GM18505 (cell line): ENCODE data around the gene FMN2.

Experiments
- ATAC-seq: cut with Tn5 transposase; IDR thresholded peaks from one replicate; pipeline ENCODE4 v1.9.1; 2021; ENCODE audit not compliant: unreplicated experiment
- POLR2A ChIP-seq: IDR thresholded peaks from 4 replicates; pipeline ENCODE4 v1.6.1; 2011; ENCODE audit warnings: borderline replicate concordance; ENCODE audit not compliant: insufficient read depth, insufficient read length; ENCODE audit errors: extremely low read depth

FMN2 gene

GRCh38 chr1:240128366-240128765, 36.7 kb downstream of the FMN2 start:
- ATAC-seq = no peak
- no peak for TF ChIP-seq POLR2A

GRCh38 chr1:240134113-240134512, 42.4 kb downstream of the FMN2 start:
- no peak for TF ChIP-seq POLR2A
- ATAC-seq = no peak

GRCh38 chr1:240134596-240134995, 42.9 kb downstream of the FMN2 start:
- no peak for ATAC-seq
- TF ChIP-seq POLR2A = no peak

DNA sequence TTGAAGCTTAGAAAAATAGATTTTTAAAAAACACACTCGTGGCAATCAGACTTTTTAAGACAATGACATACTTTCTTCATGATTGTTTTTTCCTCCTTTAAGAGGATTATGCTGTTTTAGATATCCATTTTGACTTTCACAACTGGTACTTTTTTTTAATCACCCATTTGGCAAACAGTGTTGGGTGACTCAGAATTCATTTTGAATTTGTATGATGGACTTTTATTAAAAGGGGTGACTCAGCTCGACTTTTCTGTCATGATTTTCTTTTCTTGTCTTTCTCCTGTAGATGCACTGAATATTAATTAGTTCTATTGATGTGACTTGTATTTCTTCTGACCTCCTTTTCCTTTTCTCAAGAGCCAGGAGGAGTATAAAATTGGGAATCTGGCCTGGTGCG, 44.7 kb downstream of the FMN2 start:
- no peak for TF ChIP-seq POLR2A
- ATAC-seq = no peak

DNA sequence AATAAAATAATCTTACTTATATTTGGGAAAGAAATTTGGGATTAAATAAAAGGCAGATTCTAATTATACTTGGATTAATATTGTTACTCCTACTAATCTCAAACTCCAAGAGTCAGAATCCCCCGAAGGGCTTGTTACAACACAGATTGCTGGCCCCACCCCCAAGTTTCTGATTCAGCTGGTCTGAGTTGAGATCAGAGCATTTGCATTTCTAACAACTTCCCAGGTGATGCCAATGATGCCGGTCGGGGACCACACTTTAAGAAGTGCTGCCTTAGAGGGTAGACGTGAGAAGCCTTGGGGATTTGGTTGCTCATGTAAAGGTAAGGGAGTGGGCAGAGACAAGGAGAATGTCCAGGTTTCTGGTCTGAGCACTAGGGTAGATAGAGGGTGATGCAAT, 47.2 kb downstream of the FMN2 start:
- no peak for ATAC-seq

GRCh38 chr1:240139511-240139910, 47.8 kb downstream of the FMN2 start:
- TF ChIP-seq POLR2A = no peak
- no peak for ATAC-seq

More for the DNA sequence above, 47.2 kb downstream of the FMN2 start:
- no peak for TF ChIP-seq POLR2A

DNA sequence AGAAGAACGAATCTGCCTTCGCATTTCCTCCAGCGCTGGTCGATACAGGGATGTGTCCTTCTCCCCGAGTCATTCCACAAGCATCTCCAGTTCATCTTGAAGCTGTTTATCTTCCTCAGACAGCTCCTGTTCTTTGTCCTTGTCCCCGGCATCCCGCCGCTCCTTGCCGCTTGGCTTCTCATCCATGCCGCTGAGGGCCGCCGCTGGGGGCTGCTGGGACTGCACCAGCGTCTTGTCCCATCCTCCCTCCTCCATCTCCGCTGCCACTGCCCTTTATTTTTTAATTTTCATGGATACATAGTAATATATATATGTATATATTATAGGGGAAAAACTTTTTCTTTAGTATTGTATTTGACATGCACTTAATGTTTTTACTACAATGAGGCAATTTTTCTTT, 53.4 kb downstream of the FMN2 start:
- ATAC-seq = no peak
- no peak for TF ChIP-seq POLR2A

- TF ChIP-seq POLR2A = no peak
- no peak for ATAC-seq
Measured at GRCh38 chr1:240148333-240148732, 56.6 kb downstream of the FMN2 start.

- no peak for TF ChIP-seq POLR2A
- no peak for ATAC-seq
Measured at GRCh38 chr1:240149484-240150094, 57.9 kb downstream of the FMN2 start.

- ATAC-seq = no peak
- no peak for TF ChIP-seq POLR2A
Measured at GRCh38 chr1:240151136-240151735, 59.6 kb downstream of the FMN2 start.

- TF ChIP-seq POLR2A = no peak
- no peak for ATAC-seq
Measured at GRCh38 chr1:240152611-240153297, 61.1 kb downstream of the FMN2 start.

DNA sequence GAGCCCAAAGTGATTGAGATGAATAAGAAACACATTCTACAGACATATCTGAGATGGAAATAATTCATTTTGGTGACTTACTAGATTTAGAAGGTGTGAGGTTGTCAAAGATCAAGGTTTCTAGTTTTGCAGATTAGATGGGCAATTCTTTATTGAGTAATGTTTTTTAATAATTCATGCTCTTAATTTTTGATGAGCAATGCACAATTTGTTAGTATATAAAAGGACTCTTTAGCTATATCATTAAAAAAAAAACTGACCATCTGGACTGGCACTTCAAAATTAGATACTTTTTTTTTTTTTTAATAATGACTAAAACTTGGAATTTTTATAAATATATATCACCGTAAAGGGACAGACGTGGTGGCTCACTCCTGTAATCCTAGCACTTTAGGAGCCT, 63.9 kb downstream of the FMN2 start:
- no peak for TF ChIP-seq POLR2A
- ATAC-seq = no peak

DNA sequence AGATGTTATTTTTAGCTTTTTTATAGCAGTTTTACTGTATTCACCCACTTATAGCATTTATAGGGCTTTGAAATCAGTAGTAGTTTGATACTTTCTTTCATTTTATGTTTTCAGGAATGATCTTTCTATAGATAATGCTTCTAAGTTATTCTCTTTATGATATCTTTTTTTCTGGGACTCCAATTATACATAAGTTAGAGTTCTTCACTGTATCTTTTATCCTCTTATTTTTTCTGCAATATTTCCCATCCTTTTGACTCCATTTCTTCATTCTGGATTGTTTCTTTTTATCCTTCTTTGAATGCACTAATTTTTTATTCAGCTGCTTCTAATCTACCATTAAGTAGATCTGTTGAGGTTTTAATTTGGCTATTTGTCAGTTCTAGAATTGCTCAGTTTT, 73.1 kb downstream of the FMN2 start:
- TF ChIP-seq POLR2A = no peak
- no peak for ATAC-seq

- TF ChIP-seq POLR2A = no peak
- ATAC-seq = no peak
Measured at GRCh38 chr1:240169188-240169587, 77.5 kb downstream of the FMN2 start.

GRCh38 chr1:240170266-240170665, 78.6 kb downstream of the FMN2 start:
- no peak for ATAC-seq
- no peak for TF ChIP-seq POLR2A

DNA sequence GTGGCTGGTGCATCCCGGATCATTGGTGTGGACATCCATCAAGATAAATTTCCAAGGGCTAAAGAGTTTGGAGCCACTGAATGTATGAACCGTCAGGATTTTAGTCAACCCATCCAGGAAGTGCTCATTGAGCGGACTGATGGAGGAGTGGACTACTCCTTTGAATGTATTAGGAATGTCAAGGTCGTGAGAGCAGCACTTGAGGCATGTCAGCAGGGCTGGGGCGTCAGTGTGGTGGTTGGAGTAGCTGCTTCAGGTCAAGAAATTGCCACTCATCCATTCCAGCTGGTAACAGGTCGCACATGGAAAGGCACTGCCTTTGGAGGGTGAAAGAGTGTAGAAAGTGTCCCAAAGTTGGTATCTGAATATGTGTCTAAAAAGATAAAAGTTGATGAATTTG, 79.1 kb downstream of the FMN2 start:
- no peak for ATAC-seq
- TF ChIP-seq POLR2A = no peak
